NCI-H1694 (cell line): ENCODE results near the gene GALT.

Experiments used
- DNase-seq: peaks from one replicate; lab custom pipeline; 2025; lab: John Stamatoyannopoulos, UW

The GALT gene

DNA sequence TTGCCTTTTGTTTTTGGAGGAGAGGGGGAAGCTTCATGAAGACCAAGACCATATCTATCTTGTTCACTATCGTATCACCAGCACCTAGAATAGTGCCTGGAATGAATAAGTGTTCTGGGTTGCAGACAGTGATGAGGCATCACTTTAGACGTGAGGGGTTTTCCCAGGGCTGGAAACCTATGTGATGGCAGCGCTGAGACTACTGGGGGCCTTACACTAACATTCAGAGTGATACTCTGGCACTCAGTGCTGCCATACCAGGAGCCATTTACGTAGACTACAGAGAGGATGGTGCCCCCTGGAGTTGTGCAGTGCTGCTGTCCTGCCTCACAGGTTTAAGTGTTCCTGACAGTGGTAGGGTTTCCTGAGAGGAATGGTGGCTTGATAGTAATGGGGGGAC, 37.7 kb downstream of the GALT start:
- no peak for DNase-seq

DNA sequence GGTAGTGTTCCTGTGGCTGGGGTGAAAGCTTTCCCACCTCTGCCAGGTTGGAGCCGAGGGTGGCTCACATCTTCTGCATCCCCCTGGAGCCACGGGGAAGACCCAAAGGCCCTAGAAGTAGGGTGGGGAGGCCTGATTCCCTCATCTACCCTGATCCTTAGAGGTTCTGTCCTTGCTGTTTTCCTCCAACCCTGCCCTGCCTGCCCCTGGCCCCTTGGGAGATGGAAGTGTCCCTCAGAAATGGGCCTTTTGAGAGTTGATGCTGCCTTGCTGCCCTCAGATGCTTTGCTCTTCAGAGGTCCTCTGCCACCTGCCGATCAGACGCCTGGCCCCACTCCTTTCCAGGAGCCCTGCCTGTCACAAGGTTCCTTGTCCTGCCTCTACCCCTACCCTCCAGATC, 38.3 kb downstream of the GALT start:
- DNase-seq: no peak

DNA sequence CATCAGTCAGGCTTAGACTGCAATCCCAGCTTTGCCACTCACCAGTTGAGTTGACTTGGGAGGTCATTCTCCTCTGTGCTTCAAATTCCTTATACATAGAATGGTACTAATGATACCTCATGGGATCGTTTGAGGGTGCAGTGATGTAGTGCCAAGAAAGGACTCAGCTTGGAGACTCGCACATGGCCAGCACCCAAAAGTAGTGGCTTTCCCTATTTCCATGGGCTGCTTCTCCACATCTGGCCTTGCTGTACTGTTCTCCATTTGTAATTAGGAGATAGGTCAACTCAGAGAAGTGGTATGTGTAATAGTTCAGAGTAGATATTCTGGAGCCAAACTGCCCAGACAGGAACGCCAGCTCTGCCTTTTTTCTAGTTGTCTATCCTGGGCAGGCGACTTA, 39.1 kb downstream of the GALT start:
- no peak for DNase-seq

DNA sequence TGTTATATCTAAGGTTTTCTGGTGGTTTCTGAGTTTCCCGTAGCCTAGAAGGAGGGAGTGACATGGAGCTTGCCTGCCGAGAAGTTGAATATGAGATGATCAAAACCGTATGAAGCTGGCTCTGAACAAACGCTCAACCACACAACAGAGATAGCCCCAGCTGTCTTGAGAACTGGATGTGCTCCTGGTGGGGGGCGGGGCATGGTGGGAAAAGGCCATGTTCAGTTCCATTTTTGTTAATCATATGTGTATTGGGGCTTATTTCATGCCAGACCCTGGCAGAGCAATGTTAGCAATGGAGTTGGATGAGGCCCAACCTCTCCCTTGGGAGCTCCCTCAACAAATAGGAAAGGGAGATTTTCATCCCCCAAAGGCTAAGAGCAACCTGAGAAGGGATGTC, 39.8 kb downstream of the GALT start:
- no peak for DNase-seq

DNA sequence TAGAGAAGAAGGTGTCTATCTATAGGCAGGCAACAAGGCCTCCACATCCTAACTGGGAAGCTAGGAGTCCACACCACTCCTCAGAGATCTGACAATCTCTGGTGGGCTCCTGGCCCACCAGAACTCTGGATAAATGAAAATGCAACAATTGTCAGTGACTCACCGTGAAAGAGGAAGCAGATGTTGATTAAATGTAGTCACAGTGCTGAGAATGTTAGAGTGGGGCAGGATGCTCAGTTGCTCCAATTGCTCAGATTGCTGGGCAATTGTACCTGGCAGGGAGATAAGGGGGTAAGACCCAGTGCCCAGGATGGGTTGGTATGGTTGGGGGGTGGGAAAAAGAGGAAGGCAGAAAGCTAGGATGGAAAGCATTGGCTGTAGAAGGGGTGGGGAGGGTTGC, 40.3 kb downstream of the GALT start:
- no peak for DNase-seq

DNA sequence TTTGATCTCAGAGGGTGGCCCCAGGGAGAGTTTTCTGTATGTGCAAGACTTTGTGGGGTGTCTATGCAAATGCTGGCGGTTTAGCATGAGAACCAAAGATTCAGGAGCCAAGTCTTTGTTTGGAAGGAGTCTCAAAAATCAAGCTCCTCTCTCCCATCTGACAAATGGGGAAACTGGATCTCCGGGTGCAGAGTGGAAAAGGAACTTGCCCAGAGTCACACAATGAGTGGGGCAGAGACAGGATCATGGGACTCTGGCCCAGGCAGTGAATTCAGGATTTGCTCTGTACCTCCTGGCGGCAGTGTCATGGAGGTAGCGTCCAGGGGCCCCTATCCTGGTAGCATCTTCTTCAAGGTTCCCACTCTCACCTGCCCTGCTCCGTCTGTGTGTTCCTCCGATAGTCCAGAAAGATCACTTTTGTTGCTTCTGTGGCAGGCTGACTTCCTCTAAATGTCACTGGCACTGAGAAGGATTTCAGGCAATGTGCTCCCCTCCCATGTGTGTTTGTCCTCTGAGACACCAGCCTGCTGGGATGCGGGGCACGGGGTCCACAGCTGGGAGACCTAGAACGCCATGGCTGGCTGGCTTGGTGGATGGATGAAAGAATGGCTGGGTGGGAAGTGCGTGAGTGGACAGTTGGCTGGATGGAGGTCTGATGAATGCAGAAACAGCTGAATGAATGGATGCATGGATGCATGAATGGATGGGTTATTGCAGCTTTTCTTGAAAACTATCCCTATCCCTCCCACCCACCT, 41.0 kb downstream of the GALT start:
- DNase-seq: no peak

DNA sequence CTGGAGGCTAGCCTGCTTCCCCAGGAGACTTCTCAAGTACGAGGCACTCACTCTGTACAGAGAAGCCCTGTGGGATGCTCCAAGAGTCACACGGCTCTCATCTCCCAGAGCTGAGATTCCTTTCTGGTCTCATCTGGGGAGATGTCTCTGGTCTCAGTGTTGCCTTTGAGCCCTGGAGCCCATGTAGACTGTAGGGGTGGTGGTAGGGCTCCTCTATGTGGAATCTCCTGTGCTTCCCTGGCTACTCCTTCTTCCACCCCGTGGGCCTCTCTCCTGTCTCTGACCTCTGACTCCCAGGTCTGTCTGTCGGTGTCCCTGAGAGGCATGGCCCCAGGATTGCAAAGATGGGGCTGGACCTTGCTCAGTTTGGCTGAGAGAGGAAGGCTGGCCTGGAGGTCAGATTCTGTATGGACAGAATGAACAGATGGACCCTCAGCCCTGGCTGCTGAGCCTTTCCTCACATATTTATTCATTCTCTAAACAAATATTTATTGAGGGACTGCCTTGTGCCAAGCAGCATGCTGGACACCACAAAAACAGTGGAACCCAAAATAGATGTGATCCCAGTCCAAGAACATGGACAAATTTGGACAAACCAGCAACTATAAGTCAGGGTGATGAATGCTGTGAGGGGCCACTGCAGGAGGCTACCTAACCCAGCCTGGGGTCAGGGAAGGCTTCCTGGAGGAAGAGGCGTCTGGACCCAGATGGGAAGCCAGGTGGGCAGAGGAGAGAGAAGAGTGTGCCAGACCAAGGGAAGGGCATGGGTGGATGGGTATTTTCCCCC, 42.0 kb downstream of the GALT start:
- no peak for DNase-seq

DNA sequence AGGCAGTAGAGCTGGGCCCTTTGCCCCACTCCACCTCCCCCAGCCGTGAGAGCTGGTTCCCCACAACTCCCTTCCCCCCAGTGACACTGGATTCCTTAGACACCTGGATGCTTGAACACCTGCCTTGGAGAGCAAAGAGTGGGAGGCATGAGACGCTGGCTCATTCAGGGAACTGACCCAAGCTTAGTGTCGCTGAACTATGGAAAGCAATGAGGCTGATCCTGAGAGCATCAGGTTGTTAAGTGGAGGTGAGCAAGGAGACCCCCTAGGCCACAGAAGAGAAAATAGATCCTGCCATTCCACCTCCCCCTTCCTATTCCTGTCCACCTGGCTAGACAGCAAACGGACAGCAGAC, 42.6 kb downstream of the GALT start:
- no peak for DNase-seq

DNA sequence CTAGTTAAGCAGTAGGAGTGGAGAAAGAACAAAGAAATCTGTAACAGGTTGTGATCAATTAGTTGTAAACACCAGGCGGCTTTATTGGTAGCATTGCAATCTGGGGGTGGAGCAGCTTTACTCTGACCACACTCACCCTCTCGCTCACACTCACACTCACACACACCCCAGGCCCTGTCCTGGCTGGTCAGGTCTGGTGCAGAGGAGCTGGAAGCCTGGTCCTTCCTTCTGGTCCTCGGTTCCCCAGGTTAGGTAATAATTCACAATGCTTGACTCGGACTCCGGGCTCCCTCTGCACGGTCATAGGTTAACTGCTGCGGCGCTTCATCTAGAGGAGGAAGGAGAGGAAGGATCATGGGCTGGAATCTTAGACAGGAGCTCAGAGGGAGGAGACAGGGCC, 43.0 kb downstream of the GALT start:
- DNase-seq: no peak

DNA sequence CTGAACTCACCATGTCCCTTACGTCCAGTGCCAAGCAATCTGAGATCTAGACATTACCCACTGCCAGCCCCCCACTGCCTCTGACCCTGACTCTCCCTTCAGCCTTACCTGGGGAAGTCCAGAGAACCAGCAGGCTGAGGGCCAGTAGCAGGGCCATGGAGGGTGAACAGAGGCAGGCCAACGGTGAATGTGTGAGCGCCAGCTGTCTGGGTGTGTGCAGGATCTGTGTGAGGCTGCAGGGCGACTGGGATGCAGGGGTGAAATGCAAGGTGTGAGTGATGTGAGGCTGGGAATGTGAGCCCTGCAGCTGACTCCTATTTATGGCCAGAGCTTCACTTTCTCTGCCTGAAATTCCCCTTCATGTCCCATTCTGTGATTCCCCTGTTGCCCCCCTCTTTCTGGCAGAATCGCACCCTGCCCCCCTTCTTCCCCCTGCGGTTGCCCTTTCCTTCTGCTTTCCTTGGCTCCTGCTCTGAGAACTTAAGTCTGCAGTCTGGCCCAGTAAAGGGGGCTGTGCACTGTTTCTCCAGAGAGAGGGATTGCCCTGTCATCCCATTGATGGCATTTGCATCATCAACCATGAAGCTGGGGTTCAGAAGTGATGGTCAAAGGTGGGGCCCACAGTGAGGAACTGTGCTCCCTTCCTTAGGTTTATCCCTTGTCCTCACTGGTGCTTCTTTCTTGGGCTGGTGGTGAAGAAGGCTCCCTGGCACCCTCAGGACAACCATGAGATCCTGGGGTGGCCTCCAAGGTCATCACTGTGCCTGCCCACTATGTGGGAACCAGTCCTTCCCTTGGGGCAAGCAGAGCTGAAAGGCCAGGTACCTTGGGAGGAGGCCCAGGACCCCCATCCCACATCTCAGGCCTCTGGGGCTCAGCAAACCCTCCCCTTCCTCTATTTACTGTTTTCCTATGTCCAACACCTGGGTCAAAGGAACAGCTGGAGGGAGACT, 44.8 kb downstream of the GALT start, which contains the start of gene CCL19:
TSS of gene CCL19 (minus strand) at position 294 of the 953 bp plus-strand sequence. CDS start at position 157, 137 bp downstream.
- no peak for DNase-seq

DNA sequence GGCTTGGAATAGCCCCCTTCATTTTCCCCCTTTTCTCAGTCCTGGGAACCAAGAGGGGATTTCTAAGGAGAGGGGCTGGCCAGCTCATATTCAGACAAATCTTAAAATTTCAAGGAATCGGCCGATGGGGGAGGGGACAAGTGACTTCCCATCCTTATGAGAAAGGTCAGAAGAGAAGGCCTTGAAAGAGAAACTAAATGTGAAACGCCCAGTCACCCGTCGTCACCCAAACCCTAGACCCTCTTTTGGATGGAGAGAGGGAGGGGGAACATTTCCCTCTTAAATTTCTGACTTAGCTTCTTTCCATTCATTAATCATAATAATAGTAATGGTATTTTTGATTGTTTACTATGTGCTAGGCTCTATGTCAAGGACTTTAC, 45.5 kb downstream of the GALT start:
- no peak for DNase-seq

DNA sequence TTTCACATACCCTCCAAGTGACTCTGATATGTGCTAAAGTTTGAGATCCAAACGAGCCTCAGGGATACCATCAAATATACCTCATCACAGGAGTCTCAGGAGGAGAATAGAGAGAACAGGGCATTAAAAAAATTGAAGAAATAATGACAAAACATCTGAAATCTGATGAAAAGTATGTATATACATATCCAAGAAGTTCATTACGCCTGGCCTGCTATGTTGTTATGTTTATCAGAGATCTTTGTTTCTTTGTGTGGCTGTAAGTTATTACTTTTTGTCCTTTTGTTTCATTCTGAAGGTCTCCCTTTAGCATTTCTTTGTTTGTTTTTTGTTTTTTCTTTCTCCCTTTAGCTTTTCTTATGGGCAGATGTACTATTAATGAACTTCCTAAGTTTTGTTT, 47.1 kb downstream of the GALT start:
- no peak for DNase-seq

DNA sequence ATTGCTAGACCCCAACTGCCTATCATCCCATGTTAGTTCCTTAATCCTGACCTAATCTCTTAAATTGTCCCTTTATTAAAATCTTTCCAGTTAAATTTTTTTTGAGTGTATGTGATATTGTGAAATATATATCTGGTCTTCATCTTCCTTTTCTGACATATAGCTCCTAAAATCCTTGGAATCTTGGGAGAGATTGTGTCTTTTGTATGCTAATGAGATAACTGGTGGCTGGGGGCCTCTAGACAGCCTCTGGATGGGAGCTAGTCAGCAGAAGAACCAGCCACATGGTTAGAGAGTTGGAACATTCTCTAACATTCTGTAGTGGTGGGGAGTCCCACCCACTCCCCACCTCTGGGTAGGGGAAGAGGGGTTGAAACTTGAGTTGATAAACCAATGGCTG, 48.3 kb downstream of the GALT start:
- no peak for DNase-seq
